ENCODE results near the gene HTD2. TPM values are rescaled to one million over a fixed set of nuclear protein-coding genes. Genes with fewer than 3 reads are reported as not detected.

The HTD2 gene
- total RNA-seq, 1 experiment from 2014 or later, result 8.2 TPM

DNA sequence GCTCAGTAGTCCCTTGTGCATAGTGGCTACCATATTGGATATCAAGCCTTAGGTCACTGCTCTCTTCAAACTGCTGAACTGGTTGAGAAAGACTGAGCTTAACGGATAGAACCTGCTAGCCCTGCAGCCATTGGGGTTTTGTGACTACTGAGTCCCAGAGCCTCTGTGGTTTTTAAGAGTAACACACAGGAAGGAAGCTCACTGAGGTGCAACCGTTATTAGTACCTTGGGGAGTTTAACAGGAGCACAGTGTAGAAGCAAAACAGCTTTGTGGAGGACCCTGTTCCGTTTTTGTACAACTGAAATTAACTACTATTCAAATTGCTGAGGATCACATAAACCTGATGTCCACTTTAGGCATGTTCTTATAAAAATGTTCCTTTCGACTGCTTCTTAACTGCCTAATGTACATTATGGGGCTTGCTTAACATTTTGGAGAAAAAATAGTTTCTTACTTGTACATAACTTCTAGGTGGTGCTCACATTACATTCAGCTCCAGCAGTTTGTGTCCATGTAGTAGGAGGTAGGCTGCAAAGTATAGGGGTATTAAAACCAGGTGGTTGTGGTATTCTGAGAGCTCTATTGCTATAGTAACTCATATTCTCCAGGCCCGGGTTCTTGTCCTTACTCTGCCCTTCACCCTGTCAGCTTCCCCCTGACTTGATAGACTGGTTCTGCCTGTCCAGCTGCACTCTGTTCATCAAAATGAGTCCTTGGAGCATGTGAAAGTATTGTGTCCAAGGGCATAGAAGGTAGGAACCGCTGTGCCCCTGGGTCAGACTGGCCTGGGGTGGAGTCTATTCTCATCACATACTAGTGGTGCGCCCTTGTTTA lies 43.7 kb downstream of the HTD2 start:
- no TSS peak for BruUV-seq (replicated peaks)
- ChIA-PET CTCF (interaction anchor here (1.4 kb wide), 1 partner anchor 66 kb away, joined by 3 read pairs; no protein-coding TSS in a partner anchor), POLR2A (interaction anchor here (0.5 kb wide), 1 partner anchor 43 kb away, joined by 3 read pairs; no protein-coding TSS in a partner anchor)
- H3K36me3 ChIP-seq (ENCODE audit: control insufficient read depth, insufficient read depth, low read length), result no peaks in the 10 kb centered on the region
- Mint-ChIP-seq H3K27ac (ENCODE audit: unreplicated experiment) (no peak overlapping the region), H3K4me1 (ENCODE audit: low read depth, unreplicated experiment) (no peaks in the 10 kb centered on the region), H3K4me3 (ENCODE audit: unreplicated experiment) (no peak overlapping the region), H3K27me3 (ENCODE audit: insufficient read depth, unreplicated experiment) (no peaks in the 10 kb centered on the region), H3K36me3 (ENCODE audit: insufficient read depth, unreplicated experiment) (no peaks in the 10 kb centered on the region), H3K9me3 (ENCODE audit: unreplicated experiment) (no peaks in the 10 kb centered on the region)
- H3K4me1 ChIP-seq, result no peaks in the 10 kb centered on the region
- H3K9me3 ChIP-seq, result no peaks in the 10 kb centered on the region
- DNase-seq, result peak in 1 of 2 experiments; percentile 24
- intact Hi-C loops (cut with micrococcal nuclease; ENCODE audit: unreplicated experiment), result no loop called here
- H3K27me3 ChIP-seq (replicated peaks; ENCODE audit: control insufficient read depth, insufficient read depth, low read length), result no peaks in the 10 kb centered on the region
- TF ChIP-seq, protein P1, sequence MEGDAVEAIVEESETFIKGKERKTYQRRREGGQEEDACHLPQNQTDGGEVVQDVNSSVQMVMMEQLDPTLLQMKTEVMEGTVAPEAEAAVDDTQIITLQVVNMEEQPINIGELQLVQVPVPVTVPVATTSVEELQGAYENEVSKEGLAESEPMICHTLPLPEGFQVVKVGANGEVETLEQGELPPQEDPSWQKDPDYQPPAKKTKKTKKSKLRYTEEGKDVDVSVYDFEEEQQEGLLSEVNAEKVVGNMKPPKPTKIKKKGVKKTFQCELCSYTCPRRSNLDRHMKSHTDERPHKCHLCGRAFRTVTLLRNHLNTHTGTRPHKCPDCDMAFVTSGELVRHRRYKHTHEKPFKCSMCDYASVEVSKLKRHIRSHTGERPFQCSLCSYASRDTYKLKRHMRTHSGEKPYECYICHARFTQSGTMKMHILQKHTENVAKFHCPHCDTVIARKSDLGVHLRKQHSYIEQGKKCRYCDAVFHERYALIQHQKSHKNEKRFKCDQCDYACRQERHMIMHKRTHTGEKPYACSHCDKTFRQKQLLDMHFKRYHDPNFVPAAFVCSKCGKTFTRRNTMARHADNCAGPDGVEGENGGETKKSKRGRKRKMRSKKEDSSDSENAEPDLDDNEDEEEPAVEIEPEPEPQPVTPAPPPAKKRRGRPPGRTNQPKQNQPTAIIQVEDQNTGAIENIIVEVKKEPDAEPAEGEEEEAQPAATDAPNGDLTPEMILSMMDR (IDR thresholded peaks at IDR 0.05; ENCODE audit: insufficient read depth in 1 of 2, low read depth in 1 of 2, low read length in 1 of 2, severe bottlenecking in 1 of 2, unreplicated experiment in 1 of 2), result no peak
- no peak overlapping the region for H3K4me3 ChIP-seq (ENCODE audit: low read depth, low read length)

GRCh38 chr3:58350627-58351013 lies 44.3 kb downstream of the HTD2 start:
- intact Hi-C loops (cut with micrococcal nuclease; ENCODE audit: unreplicated experiment), result no loop called here
- H3K27ac Mint-ChIP-seq (ENCODE audit: unreplicated experiment), result no peak overlapping the region
- Histone ChIP-seq H3K4me3 (ENCODE audit: low read depth, low read length) (no peak overlapping the region), H3K36me3 (ENCODE audit: control insufficient read depth, insufficient read depth, low read length) (no peaks in the 10 kb centered on the region), H3K27me3 (replicated peaks; ENCODE audit: control insufficient read depth, insufficient read depth, low read length) (no peaks in the 10 kb centered on the region), H3K4me1 (no peaks in the 10 kb centered on the region), H3K9me3 (no peaks in the 10 kb centered on the region)
- no peaks in the 10 kb centered on the region for H3K36me3 Mint-ChIP-seq (ENCODE audit: insufficient read depth, unreplicated experiment)
- POLR2A ChIA-PET, result interaction anchor here (0.6 kb wide), 1 partner anchor 1515 kb away, joined by 4 read pairs; no protein-coding TSS in a partner anchor
- H3K4me1 Mint-ChIP-seq (ENCODE audit: low read depth, unreplicated experiment), result no peaks in the 10 kb centered on the region
- no peak for DNase-seq
- no peaks in the 10 kb centered on the region for H3K9me3 Mint-ChIP-seq (ENCODE audit: unreplicated experiment)
- no peak overlapping the region for H3K4me3 Mint-ChIP-seq (ENCODE audit: unreplicated experiment)
- CTCF ChIA-PET, result interaction anchor here (1.4 kb wide), 1 partner anchor 65 kb away, joined by 3 read pairs; no protein-coding TSS in a partner anchor
- BruUV-seq (replicated peaks), result no TSS peak
- H3K27me3 Mint-ChIP-seq (ENCODE audit: insufficient read depth, unreplicated experiment), result no peaks in the 10 kb centered on the region
- TF ChIP-seq, protein P1 (IDR thresholded peaks at IDR 0.05; ENCODE audit: insufficient read depth in 1 of 2, low read depth in 1 of 2, low read length in 1 of 2, severe bottlenecking in 1 of 2, unreplicated experiment in 1 of 2), result no peak

DNA sequence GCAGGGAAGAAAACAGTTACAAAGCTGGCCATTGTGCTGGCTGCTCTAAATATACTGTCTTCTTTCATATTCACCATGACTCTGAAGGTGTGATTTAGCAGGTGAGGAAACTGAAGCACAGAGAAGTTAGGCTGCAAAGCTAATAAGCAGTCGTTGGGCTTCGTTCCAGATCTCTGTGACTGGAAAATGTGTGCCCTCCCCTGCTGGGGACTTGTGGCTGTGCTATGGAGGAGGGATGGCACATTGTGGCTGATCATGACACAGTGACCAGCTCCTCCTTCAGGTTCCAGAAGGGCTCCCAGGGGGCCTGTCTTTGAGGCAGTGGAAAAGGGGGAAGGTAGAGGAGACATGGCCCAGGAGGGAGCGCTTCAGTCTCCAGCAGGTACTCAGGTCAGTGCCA lies 45.6 kb downstream of the HTD2 start:
- DNase-seq, result no peak
- CTCF ChIA-PET, result interaction anchor here (0.6 kb wide), 1 partner anchor 52 kb away, joined by 3 read pairs; no protein-coding TSS in a partner anchor
- no peaks in the 10 kb centered on the region for H3K36me3 Mint-ChIP-seq (ENCODE audit: insufficient read depth, unreplicated experiment)
- H3K9me3 Mint-ChIP-seq (ENCODE audit: unreplicated experiment), result no peaks in the 10 kb centered on the region
- H3K27ac Mint-ChIP-seq (ENCODE audit: unreplicated experiment), result no peak overlapping the region
- H3K9me3 ChIP-seq, result no peaks in the 10 kb centered on the region
- intact Hi-C loops (cut with micrococcal nuclease; ENCODE audit: unreplicated experiment), result no loop called here
- no peaks in the 10 kb centered on the region for H3K27me3 Mint-ChIP-seq (ENCODE audit: insufficient read depth, unreplicated experiment)
- H3K4me1 Mint-ChIP-seq (ENCODE audit: low read depth, unreplicated experiment), result no peaks in the 10 kb centered on the region
- no peaks in the 10 kb centered on the region for H3K36me3 ChIP-seq (ENCODE audit: control insufficient read depth, insufficient read depth, low read length)
- H3K4me3 Mint-ChIP-seq (ENCODE audit: unreplicated experiment), result no peak overlapping the region
- no TSS peak for BruUV-seq (replicated peaks)
- no peaks in the 10 kb centered on the region for H3K4me1 ChIP-seq
- no peak overlapping the region for H3K4me3 ChIP-seq (ENCODE audit: low read depth, low read length)
- POLR2A ChIA-PET, result no interaction called here
- no peaks in the 10 kb centered on the region for H3K27me3 ChIP-seq (replicated peaks; ENCODE audit: control insufficient read depth, insufficient read depth, low read length)
- TF ChIP-seq, protein P1 (IDR thresholded peaks at IDR 0.05; ENCODE audit: insufficient read depth in 1 of 2, low read depth in 1 of 2, low read length in 1 of 2, severe bottlenecking in 1 of 2, unreplicated experiment in 1 of 2), result no peak
